ENCODE results near the gene DES.

DES gene

GRCh38 chr2:219474285-219475060 is 56.3 kb downstream of the DES start:
- Histone ChIP-seq H3K4me3 (no peak overlapping the region), H3K27me3 (no peaks in the 10 kb centered on the region), H4K20me1 (peaks cover 0 to 29% (median 0%) of the 10 kb centered on the region in 11 experiments; a peak in 2 of 22 replicates), H3K36me3 (peaks cover 0 to 1% (median 0%) of the 10 kb centered on the region in 11 experiments; a peak in 3 of 22 replicates), H3K9ac (no peak overlapping the region), H3K4me1 (peaks cover 0 to 9% (median 0%) of the 10 kb centered on the region in 10 experiments; a peak in 4 of 20 replicates), H3K27ac (no peak overlapping the region), H3K4me2 (no peak overlapping the region), H3K9me3 (replicated peaks in 1 of 11) (no peaks in the 10 kb centered on the region)
- TF ChIP-seq Cebpa-rat (IDR thresholded peaks at IDR 0.05), result no peak

GRCh38 chr2:219475278-219475677 is 57.1 kb downstream of the DES start:
- H3K27me3 ChIP-seq, result no peaks in the 10 kb centered on the region
- no peak for TF ChIP-seq Cebpa-rat (IDR thresholded peaks at IDR 0.05)
- no peak overlapping the region for H3K4me2 ChIP-seq
- H4K20me1 ChIP-seq, result peaks cover 0 to 37% (median 0%) of the 10 kb centered on the region in 11 experiments; a peak in 3 of 22 replicates
- no peak overlapping the region for H3K9ac ChIP-seq
- peaks cover 0 to 9% (median 0%) of the 10 kb centered on the region in 10 experiments; a peak in 1 of 20 replicates for H3K4me1 ChIP-seq
- H3K9me3 ChIP-seq (replicated peaks in 1 of 11), result no peaks in the 10 kb centered on the region
- no peak overlapping the region for H3K27ac ChIP-seq
- no peaks in the 10 kb centered on the region for H3K36me3 ChIP-seq
- no peak overlapping the region for H3K4me3 ChIP-seq

GRCh38 chr2:219475697-219476651 is 57.8 kb downstream of the DES start:
- no peaks in the 10 kb centered on the region for H3K36me3 ChIP-seq
- H3K4me1 ChIP-seq, result peaks cover 0 to 9% (median 0%) of the 10 kb centered on the region in 10 experiments; a peak in 1 of 20 replicates
- no peak overlapping the region for H3K4me3 ChIP-seq
- peaks cover 0 to 44% (median 0%) of the 10 kb centered on the region in 11 experiments; a peak in 3 of 22 replicates for H4K20me1 ChIP-seq
- H3K9ac ChIP-seq, result no peak overlapping the region
- no peak overlapping the region for H3K27ac ChIP-seq
- H3K27me3 ChIP-seq, result no peaks in the 10 kb centered on the region; a peak in 1 of 22 replicates
- no peak for TF ChIP-seq Cebpa-rat (IDR thresholded peaks at IDR 0.05)
- H3K4me2 ChIP-seq, result 0 out of 22 replicates have a peak overlapping the region, but pooled peaks of 1 of the 11 experiments have one; percentile 17
- H3K9me3 ChIP-seq (replicated peaks in 1 of 11), result no peaks in the 10 kb centered on the region

Measured in BLaER1 treated with 17β-estradiol and CSF1 and Interleukin-3, amounts not matched to agents 10 nM and 100 nM (cell line).